ENCODE measurements around the gene TMEM18.

The TMEM18 gene

GRCh38 chr2:627926-628560 is 49.2 kb downstream of the TMEM18 start:
- H3K4me1 ChIP-seq (ENCODE audit: control insufficient read depth, insufficient read depth, low read length), result no peaks in the 10 kb centered on the region
- H3K9ac ChIP-seq (ENCODE audit: low read depth, low read length), result no peak overlapping the region
- peaks cover 3% of the 10 kb centered on the region for H3K9me3 ChIP-seq (replicated peaks; ENCODE audit: low read length)
- H3K4me2 ChIP-seq (ENCODE audit: low read length), result no peak overlapping the region
- H3K4me3 ChIP-seq (ENCODE audit: low read length), result no peak overlapping the region
- no peaks in the 10 kb centered on the region for H3K27me3 ChIP-seq (ENCODE audit: control insufficient read depth, insufficient read depth, low read length)
- H3K36me3 ChIP-seq (ENCODE audit: insufficient read depth, low read length), result no peaks in the 10 kb centered on the region

GRCh38 chr2:627340-627709 is 49.9 kb downstream of the TMEM18 start:
- Histone ChIP-seq H3K9me3 (replicated peaks; ENCODE audit: low read length) (peaks cover 3% of the 10 kb centered on the region), H3K9ac (ENCODE audit: low read depth, low read length) (no peak overlapping the region), H3K4me3 (ENCODE audit: low read length) (no peak overlapping the region), H3K36me3 (ENCODE audit: insufficient read depth, low read length) (no peaks in the 10 kb centered on the region), H3K4me1 (ENCODE audit: control insufficient read depth, insufficient read depth, low read length) (no peaks in the 10 kb centered on the region), H3K27me3 (ENCODE audit: control insufficient read depth, insufficient read depth, low read length) (no peaks in the 10 kb centered on the region), H3K4me2 (ENCODE audit: low read length) (no peak overlapping the region)

GRCh38 chr2:626491-627339 is 50.5 kb downstream of the TMEM18 start:
- H3K4me2 ChIP-seq (ENCODE audit: low read length), result no peak overlapping the region
- H3K27me3 ChIP-seq (ENCODE audit: control insufficient read depth, insufficient read depth, low read length), result no peaks in the 10 kb centered on the region
- H3K9me3 ChIP-seq (replicated peaks; ENCODE audit: low read length), result peaks cover 1% of the 10 kb centered on the region
- H3K4me3 ChIP-seq (ENCODE audit: low read length), result no peak overlapping the region
- H3K36me3 ChIP-seq (ENCODE audit: insufficient read depth, low read length), result no peaks in the 10 kb centered on the region
- H3K9ac ChIP-seq (ENCODE audit: low read depth, low read length), result no peak overlapping the region
- H3K4me1 ChIP-seq (ENCODE audit: control insufficient read depth, insufficient read depth, low read length), result no peaks in the 10 kb centered on the region

- Histone ChIP-seq H3K4me3 (ENCODE audit: low read length) (no peak overlapping the region), H3K4me2 (ENCODE audit: low read length) (no peak overlapping the region), H3K9me3 (replicated peaks; ENCODE audit: low read length) (no peaks in the 10 kb centered on the region), H3K4me1 (ENCODE audit: control insufficient read depth, insufficient read depth, low read length) (no peaks in the 10 kb centered on the region), H3K27me3 (ENCODE audit: control insufficient read depth, insufficient read depth, low read length) (no peaks in the 10 kb centered on the region), H3K36me3 (ENCODE audit: insufficient read depth, low read length) (no peaks in the 10 kb centered on the region), H3K9ac (ENCODE audit: low read depth, low read length) (no peak overlapping the region)
Measured at GRCh38 chr2:625415-626333, 51.5 kb downstream of the TMEM18 start.

DNA sequence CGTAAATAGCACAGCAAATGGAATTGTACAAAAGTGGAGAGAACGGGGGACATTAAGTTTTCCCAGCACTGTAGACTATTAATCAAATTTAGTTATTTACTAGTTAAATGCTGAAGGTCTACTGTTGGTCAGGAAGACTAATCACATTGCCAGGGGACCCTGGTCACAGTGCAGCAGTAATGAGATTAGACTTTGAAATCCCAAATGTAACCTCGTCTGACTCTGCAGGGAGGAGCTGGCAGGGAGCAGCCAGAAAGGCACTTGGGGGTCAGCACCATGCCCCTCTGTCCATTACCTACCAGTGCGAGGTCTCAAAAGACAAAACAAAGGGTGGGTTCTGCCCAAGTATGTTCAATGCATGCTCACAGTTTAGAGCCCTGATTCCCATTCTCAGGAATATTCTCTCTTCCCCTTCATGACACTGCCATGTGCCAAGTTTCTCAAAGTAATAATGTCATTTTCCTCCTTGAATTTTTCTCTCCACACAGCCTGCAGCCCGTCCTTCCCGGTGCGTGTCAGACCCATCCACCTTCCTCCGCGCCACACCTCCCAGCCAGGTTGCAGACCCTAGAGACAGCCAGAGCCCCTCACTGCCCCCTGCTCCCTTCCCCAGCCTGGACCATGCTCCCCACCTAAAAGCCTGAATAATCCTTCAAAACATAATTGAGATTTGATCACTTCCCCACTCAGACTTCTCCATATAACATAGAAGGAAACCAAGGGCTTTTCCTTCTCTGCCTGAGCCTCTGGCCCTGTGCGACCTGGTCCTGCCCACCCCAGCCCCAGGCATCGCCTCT is 52.5 kb downstream of the TMEM18 start:
- H3K9ac ChIP-seq (ENCODE audit: low read depth, low read length), result no peak overlapping the region
- H3K36me3 ChIP-seq (ENCODE audit: insufficient read depth, low read length), result no peaks in the 10 kb centered on the region
- H3K9me3 ChIP-seq (replicated peaks; ENCODE audit: low read length), result no peaks in the 10 kb centered on the region
- no peaks in the 10 kb centered on the region for H3K27me3 ChIP-seq (ENCODE audit: control insufficient read depth, insufficient read depth, low read length)
- H3K4me3 ChIP-seq (ENCODE audit: low read length), result no peak overlapping the region
- no peak overlapping the region for H3K4me2 ChIP-seq (ENCODE audit: low read length)
- H3K4me1 ChIP-seq (ENCODE audit: control insufficient read depth, insufficient read depth, low read length), result no peaks in the 10 kb centered on the region

GRCh38 chr2:624096-624495 is 53.1 kb downstream of the TMEM18 start:
- H3K4me1 ChIP-seq (ENCODE audit: control insufficient read depth, insufficient read depth, low read length), result no peaks in the 10 kb centered on the region
- no peaks in the 10 kb centered on the region for H3K27me3 ChIP-seq (ENCODE audit: control insufficient read depth, insufficient read depth, low read length)
- no peak overlapping the region for H3K9ac ChIP-seq (ENCODE audit: low read depth, low read length)
- no peaks in the 10 kb centered on the region for H3K9me3 ChIP-seq (replicated peaks; ENCODE audit: low read length)
- H3K4me2 ChIP-seq (ENCODE audit: low read length), result no peak overlapping the region
- no peak overlapping the region for H3K4me3 ChIP-seq (ENCODE audit: low read length)
- no peaks in the 10 kb centered on the region for H3K36me3 ChIP-seq (ENCODE audit: insufficient read depth, low read length)

DNA sequence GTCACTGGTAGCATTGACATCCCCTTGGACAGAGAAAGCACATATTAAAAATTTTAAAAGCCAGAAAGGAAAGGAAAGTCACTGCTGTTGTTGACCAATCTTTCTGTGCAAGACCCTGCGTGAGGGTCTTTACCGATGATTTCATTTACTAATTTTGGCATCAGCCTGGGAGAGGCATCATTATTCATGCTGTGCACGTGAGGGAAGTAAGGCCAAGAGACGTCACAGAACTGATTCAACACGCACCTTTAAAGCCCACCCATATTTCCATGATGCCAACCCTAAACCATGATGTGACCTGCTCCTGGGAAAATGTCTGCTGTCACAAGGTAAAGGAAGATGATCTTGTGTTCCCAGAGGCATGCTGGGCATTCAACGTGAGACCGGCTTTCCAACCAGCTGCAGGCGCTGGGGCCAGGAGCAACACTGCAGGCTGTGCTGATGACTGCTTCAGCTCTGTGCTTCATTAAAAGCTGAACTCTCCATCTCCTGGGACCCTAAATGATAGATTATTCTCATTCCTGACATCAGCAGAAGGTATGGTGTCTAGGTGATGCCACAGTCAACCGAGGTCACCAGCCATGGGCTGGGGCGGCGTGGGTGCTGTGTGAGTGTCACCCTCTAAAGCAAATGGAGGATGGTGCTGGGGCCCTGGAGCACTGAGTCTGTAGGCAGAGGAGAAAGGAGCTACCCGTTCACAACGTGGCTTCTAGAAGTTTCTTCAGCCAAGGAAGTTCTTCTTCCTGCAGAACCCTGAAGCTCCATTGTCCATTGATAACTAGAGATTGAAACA is 53.9 kb downstream of the TMEM18 start:
- no peaks in the 10 kb centered on the region for H3K36me3 ChIP-seq (ENCODE audit: insufficient read depth, low read length)

DNA sequence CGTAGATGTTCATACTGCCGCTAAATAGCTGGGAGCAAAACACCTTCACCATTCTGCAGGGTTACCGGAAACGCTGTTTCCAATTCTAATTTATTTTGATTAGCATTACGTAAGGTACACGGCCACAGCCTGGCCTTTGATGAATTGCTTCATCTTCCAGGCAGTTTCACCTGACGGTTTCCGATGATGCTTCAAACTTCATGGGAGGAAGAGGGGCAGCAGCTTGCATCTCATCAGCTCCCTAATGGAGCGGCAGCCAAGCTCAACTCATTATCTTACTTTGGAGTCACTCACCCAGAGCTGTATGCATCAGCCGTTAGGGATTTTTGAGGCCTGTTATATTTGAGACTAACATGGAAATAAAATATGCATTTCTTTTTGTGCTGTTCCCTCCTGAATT is 54.8 kb downstream of the TMEM18 start:
- no peak overlapping the region for H3K9ac ChIP-seq (ENCODE audit: low read depth, low read length)
- H3K36me3 ChIP-seq (ENCODE audit: insufficient read depth, low read length), result no peaks in the 10 kb centered on the region
- no peak overlapping the region for H3K4me2 ChIP-seq (ENCODE audit: low read length)
- no peaks in the 10 kb centered on the region for H3K4me1 ChIP-seq (ENCODE audit: control insufficient read depth, insufficient read depth, low read length)
- H3K9me3 ChIP-seq (replicated peaks; ENCODE audit: low read length), result no peaks in the 10 kb centered on the region
- no peaks in the 10 kb centered on the region for H3K27me3 ChIP-seq (ENCODE audit: control insufficient read depth, insufficient read depth, low read length)
- H3K4me3 ChIP-seq (ENCODE audit: low read length), result no peak overlapping the region

More for the DNA sequence above, 53.9 kb downstream of the TMEM18 start:
- Histone ChIP-seq H3K4me3 (ENCODE audit: low read length) (no peak overlapping the region), H3K9me3 (replicated peaks; ENCODE audit: low read length) (no peaks in the 10 kb centered on the region), H3K4me2 (ENCODE audit: low read length) (no peak overlapping the region), H3K9ac (ENCODE audit: low read depth, low read length) (no peak overlapping the region), H3K27me3 (ENCODE audit: control insufficient read depth, insufficient read depth, low read length) (no peaks in the 10 kb centered on the region), H3K4me1 (ENCODE audit: control insufficient read depth, insufficient read depth, low read length) (no peaks in the 10 kb centered on the region)

DNA sequence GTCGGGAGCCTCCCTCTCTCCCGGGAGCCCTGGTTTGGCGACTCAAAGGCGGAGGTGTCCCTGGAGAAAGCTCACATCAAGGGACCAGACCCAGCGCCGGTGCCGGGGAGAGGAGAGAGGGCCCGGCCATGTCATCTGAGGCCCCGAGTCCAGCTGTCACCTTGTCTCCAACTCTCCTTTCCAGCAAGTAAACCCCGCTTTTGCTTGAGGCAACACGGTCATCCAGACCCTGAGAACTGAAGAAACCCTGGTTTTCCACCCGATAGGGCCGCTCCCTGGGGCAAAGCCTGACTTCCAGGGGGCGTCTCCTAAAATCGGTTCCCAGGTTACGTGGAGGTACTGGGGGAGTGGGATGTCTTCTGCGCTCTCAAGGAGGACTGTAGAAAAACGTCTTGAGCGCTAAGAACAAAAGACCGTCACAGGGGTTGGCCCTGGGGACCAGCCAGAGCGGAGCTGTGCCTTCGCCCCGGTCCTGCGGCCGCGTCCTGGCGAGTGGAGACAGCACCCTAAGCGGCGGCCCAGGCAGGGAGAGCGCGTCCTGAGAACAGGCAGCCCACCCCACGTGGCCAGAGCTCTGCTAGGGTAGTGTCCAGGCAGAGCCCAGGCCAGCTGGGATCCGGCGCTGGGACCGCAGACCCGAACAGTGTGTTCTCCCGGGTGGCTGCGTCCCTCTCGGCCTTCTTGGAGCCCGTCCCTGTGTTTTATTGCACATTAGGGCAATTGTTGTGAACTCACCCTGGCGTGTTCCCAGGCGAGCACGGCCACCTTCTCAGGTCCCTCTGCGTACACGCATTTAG is 55.7 kb downstream of the TMEM18 start:
- no peaks in the 10 kb centered on the region for H3K9me3 ChIP-seq (replicated peaks; ENCODE audit: low read length)
- H3K36me3 ChIP-seq (ENCODE audit: insufficient read depth, low read length), result no peaks in the 10 kb centered on the region
- no peak overlapping the region for H3K4me2 ChIP-seq (ENCODE audit: low read length)
- H3K4me3 ChIP-seq (ENCODE audit: low read length), result no peak overlapping the region
- no peaks in the 10 kb centered on the region for H3K27me3 ChIP-seq (ENCODE audit: control insufficient read depth, insufficient read depth, low read length)
- H3K4me1 ChIP-seq (ENCODE audit: control insufficient read depth, insufficient read depth, low read length), result no peaks in the 10 kb centered on the region
- no peak overlapping the region for H3K9ac ChIP-seq (ENCODE audit: low read depth, low read length)

Measured in skeletal muscle satellite cell (primary cell).